Retinal pigment epithelial cell (primary cell): Measurements from ENCODE around the gene PMEPA1.

Source experiments
- DNase-seq: peaks from one replicate; pipeline ENCODE4 v3.0.0-alpha.2; 2010; ENCODE audit warnings: low read depth
- H3K4me3 ChIP-seq: 2 replicates; pipeline ENCODE4 v1.5.1; 2011; ENCODE audit warnings: mild to moderate bottlenecking, low read length, control low read depth, moderate library complexity
- TF ChIP-seq, protein P1 (sequence below): conservative IDR thresholded peaks from 2 replicates; pipeline ENCODE4 v1.5.1; 2011; ENCODE audit warnings: low read depth, low read length, control low read depth, inconsistent platforms

Gene PMEPA1

DNA sequence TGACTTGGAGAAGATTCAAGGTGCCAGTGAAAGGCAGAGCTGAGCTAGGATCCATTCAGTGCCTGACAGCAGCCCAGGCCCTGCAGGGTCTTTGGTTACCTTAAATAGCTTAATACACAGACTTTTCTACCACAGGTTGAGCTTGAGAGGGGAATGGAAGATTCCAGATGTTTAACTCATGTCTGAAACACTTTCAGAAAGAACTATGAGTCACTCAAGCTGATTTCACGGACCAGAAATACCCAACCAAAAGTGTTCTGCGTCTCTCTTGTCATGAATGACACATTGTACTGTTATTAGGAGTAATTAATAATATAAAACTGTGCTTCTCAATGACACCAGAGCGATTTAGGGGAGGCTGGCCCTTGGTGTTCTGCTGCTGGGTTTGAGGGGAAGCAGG, 6.4 kb upstream of the PMEPA1 start:
- TF ChIP-seq, protein P1, sequence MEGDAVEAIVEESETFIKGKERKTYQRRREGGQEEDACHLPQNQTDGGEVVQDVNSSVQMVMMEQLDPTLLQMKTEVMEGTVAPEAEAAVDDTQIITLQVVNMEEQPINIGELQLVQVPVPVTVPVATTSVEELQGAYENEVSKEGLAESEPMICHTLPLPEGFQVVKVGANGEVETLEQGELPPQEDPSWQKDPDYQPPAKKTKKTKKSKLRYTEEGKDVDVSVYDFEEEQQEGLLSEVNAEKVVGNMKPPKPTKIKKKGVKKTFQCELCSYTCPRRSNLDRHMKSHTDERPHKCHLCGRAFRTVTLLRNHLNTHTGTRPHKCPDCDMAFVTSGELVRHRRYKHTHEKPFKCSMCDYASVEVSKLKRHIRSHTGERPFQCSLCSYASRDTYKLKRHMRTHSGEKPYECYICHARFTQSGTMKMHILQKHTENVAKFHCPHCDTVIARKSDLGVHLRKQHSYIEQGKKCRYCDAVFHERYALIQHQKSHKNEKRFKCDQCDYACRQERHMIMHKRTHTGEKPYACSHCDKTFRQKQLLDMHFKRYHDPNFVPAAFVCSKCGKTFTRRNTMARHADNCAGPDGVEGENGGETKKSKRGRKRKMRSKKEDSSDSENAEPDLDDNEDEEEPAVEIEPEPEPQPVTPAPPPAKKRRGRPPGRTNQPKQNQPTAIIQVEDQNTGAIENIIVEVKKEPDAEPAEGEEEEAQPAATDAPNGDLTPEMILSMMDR: no peak
- no peak for DNase-seq
- H3K4me3 ChIP-seq: no peak overlapping the region

DNA sequence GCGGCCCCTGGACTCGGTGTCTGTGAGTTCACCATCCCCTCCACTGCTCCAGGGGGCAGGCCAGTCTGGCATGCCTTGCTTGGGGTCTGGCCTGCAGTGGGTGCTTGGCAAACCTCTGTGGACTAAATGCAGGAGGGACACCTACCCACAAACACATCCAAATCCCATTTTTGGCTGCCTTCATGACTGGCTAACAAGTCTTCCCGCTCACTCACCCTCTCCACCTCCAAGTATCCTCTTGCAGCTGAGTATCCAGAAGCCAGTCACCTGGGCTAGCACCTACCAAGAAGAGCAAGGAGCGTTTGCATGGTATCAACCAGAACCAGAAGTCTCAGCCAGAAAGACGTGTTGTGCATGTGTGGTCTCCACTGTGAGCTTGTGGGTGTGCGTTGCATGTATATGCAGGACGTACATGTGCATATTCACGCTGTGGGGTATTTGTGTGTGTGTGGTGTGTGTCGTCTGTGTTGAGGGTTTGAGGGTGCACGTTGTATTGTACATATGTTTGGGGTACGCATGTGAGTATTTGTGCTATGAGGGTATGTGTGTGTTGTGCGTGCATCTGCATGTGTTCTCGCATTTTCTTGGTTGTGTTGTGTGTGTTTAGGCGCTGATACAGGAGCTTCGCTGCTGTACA, 5.6 kb upstream of the PMEPA1 start:
- DNase-seq: no peak
- H3K4me3 ChIP-seq: no peak overlapping the region
- TF ChIP-seq, protein P1: no peak

DNA sequence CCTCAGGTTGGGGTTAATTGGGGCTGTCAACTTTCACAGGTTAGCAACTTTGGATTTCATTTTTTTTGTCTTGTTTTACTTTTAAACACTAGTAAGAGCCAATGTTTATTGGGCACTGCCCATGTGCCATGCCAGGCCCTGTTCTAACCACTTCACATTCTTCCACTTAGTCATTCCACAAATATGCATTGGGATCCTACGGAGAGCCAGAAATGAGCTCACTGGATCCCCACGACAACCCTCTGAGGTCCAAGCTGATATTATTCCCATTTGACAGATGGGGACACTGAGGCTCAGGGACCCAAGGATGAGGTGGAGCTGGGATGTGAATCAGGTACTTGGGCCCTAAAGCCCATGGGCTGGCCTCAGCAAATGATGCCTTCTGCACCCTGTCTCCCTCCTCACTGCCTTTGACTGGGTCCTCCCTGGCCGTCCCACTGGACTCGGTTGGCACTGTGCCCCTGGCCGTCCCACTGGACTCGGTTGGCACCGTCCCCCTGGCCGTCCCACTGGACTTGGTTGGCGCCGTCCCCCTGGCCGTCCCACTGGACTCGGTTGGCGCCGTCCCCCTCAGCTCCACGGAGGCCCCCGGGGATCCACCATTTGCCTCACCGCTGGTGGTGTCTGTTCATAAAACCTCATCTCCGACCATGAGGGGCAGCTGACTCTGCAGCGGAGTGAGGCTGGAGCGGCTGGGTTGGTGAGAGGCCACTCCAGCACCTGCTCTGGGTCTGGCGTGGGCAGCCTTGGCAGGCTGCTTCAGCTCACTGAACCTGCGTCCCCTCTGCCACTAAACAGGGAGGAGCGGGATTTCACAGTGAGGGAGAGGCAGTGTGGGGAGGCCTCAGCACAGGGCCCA, 4.8 kb upstream of the PMEPA1 start:
- DNase-seq: no peak
- TF ChIP-seq, protein P1: no peak
- H3K4me3 ChIP-seq: no peak overlapping the region

DNA sequence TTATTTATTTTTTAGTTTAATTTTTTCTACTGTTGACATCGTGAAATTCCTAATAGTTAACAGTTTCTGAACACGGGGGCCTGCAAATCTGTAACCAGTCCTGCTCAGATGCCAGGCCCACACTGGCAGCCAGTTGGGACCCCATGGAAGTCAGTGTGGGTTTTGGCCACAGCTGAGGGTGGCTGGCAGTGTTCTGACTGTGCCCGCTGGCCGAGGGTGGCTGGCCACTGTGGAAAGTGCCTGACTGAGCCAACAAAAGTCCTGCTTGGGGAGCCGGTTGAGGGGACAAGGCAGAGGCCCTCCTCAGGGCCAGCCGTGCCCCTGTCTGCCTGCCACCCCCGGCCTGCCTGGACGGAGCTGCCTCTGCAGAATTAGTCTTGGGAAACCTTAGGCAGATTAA, 4.1 kb upstream of the PMEPA1 start:
- H3K4me3 ChIP-seq: no peak overlapping the region
- no peak for DNase-seq
- TF ChIP-seq, protein P1: no peak

DNA sequence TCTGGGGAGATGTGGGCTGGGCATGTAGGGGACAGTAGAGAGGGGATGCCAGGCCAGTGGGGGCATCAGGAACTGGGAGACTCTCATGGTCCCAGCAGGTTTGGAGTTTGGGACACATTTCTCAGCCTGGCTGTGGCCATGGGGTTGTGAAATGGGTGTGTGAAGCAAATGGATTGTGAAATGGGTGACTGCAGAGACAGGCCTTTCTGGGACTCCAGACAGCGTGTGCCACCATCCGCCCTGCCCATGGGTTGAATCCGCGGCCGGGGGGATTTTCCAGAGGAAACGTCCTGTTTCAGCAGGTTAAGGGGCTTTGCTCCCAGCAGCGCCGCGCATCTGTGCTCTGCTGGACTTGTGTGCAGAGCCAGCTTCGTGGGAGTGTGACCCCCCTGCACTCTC, 3.7 kb upstream of the PMEPA1 start:
- DNase-seq: no peak
- TF ChIP-seq, protein P1: no peak

DNA sequence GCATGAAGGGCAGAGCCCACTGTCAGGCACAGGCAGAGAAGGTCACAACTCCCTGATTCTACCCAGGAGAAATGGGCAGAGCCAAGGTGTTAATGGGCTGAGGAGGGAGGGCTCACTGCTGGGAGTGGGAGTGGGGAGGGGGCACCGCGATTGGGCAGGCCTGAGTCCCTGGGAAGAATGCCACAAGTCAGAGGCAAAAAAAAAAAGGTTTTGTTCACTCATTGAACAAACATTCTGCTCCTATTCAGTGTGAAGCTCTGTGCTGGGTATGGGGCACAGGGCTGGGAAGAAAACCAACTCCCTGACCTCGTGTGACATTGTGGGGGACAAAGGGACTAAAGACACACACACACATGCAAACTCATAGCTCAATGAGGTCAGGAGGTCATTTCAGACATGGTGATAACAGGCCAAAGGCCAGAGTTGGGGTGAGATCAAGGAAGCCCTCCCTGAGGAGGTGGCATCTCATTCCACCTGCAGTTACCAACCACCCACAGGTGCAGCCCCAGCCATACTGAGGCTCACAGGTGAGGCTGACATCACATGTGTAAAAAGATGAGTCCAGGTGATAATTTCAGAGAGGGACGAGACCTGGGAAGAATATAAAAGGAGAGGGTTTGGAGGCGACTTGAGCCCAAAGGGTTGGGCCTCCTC, 3.2 kb upstream of the PMEPA1 start:
- TF ChIP-seq, protein P1: no peak
- no peak overlapping the region for H3K4me3 ChIP-seq
- no peak for DNase-seq

More for the DNA sequence above, 3.7 kb upstream of the PMEPA1 start:
- H3K4me3 ChIP-seq: no peak overlapping the region

DNA sequence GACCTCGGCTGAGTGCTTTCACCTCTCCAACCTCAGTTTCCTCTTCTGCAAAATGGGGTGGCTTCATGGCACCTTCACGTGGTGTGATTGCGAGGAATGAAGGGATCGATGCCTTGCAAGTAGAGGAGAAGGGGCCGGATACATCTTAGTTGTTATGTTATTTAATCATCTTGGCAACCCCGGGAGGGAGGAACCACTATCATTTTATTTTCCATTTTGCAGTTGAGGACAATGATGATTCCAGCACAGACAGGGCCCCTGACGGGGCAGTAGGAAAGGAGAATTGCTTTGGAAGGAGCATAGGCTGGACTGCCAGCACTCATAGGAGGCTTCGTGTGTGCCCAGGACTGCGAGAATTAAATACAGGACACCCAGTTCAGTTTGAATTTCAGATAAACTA, 2.5 kb upstream of the PMEPA1 start:
- H3K4me3 ChIP-seq: no peak overlapping the region
- TF ChIP-seq, protein P1: no peak
- DNase-seq: no peak
